Endothelial cell of umbilical vein (primary cell): ENCODE results near the gene PITPNM2. TPM values are rescaled to one million over a fixed set of nuclear protein-coding genes. Genes with fewer than 3 reads are reported as not detected.
A peak's percentile ranks its signal among the peaks of the same experiment; 100 is the strongest.

ENCODE experiments used
- BruUV-seq: library from RNA; stranded (reverse); fragments of 400-500 nt; replicated peaks from 2 replicates; lab custom pipeline; 2021; lab: Mats Ljungman, UMichigan
- CTCF ChIA-PET: fragments of 300-600, 350-600 bp; sonication (Branson Sonifier 250); formaldehyde crosslinking; loops from one replicate; lab custom pipeline; 2021; ENCODE audit warnings: antibody characterized with exemption, inconsistent platforms; lab: Charles Lee
- POLR2A ChIA-PET: fragments of 300-600, 350-600 bp; sonication (Branson Sonifier 250); formaldehyde crosslinking; loops from one replicate; lab custom pipeline; 2021; ENCODE audit warnings: antibody characterized with exemption, inconsistent platforms; lab: Charles Lee
- DNase-seq: peaks from one replicate; pipeline ENCODE4 v3.0.0-alpha.2; 2011; ENCODE audit warnings: low read depth, low spot score
- FAIRE-seq: peaks from 2 replicates; lab custom pipeline; 2011; peaks lifted over from hg19 to GRCh38; lab: Jason Lieb, UNC
- H2AFZ ChIP-seq: 2 replicates; pipeline ENCODE4 v1.6.0; 2012; ENCODE audit warnings: low read depth, low read length, control low read depth, inconsistent platforms
- H3K27ac ChIP-seq: 2 replicates; pipeline ENCODE4 v1.5.1; 2011; ENCODE audit warnings: low read depth, mild to moderate bottlenecking, control low read depth, low read length, moderate library complexity; ENCODE audit not compliant: insufficient read depth
- H3K27me3 ChIP-seq, 2 experiments: 2 replicates each; pipeline versions ENCODE4 v1.6.0 to v1.6.1; 2011; ENCODE audit warnings: low read length in 2 of 2, mixed read lengths in 1 of 2; ENCODE audit not compliant: control insufficient read depth in 2 of 2, insufficient read depth in 2 of 2
- H3K36me3 ChIP-seq, 2 experiments: 2 replicates in 1 of 2; 3 replicates in 1 of 2; pipeline ENCODE4 v1.5.1; 2011; ENCODE audit warnings: low read length in 2 of 2, mild to moderate bottlenecking in 1 of 2, moderate library complexity in 1 of 2; ENCODE audit not compliant: control insufficient read depth in 2 of 2, insufficient read depth in 2 of 2; ENCODE audit errors: extremely low read depth in 1 of 2
- H3K4me1 ChIP-seq: 3 replicates; pipeline ENCODE4 v1.5.1; 2011; ENCODE audit warnings: mild to moderate bottlenecking, low read length; ENCODE audit not compliant: control insufficient read depth, insufficient read depth; ENCODE audit errors: extremely low read depth
- H3K4me2 ChIP-seq: 2 replicates; pipeline ENCODE4 v1.6.1; 2011; ENCODE audit warnings: low read length, control low read depth, mixed read lengths; ENCODE audit not compliant: insufficient read depth
- H3K4me3 ChIP-seq, 3 experiments: fragments of 200-600 bp in 1 of 3; sonication (generic), shearing (Covaris generic) in 1 of 3; replicated peaks in 1 of 3; 2 replicates each; pipeline ENCODE4 v1.5.1; 2011 to 2016; ENCODE audit warnings: control low read depth in 3 of 3, low read length in 3 of 3, mild to moderate bottlenecking in 2 of 3, inconsistent platforms in 1 of 3, low read depth in 1 of 3, moderate library complexity in 1 of 3; ENCODE audit not compliant: insufficient read depth in 1 of 3
- H3K79me2 ChIP-seq: 2 replicates; pipeline ENCODE4 v1.6.0; 2012; ENCODE audit warnings: low read length, inconsistent platforms; ENCODE audit not compliant: control insufficient read depth, insufficient read depth
- H3K9ac ChIP-seq: replicated peaks from 2 replicates; pipeline ENCODE3; 2011; ENCODE audit warnings: low read length, control low read depth; ENCODE audit not compliant: insufficient read depth; ENCODE audit errors: extremely low read depth
- H3K9me1 ChIP-seq: replicated peaks from 3 replicates; pipeline ENCODE4 v1.6.0; 2011; ENCODE audit warnings: mild to moderate bottlenecking, low read length; ENCODE audit not compliant: control insufficient read depth, insufficient read depth; ENCODE audit errors: extremely low read depth
- H3K9me3 ChIP-seq: replicated peaks from 2 replicates; pipeline ENCODE4 v1.5.1; 2012; ENCODE audit warnings: low read length, inconsistent platforms; ENCODE audit not compliant: control insufficient read depth, insufficient read depth
- H4K20me1 ChIP-seq: replicated peaks from 2 replicates; pipeline ENCODE3; 2011; ENCODE audit warnings: mild to moderate bottlenecking, low read length; ENCODE audit not compliant: control insufficient read depth, insufficient read depth; ENCODE audit errors: extremely low read depth
- EZH2 ChIP-seq: IDR thresholded peaks from 2 replicates; pipeline ENCODE4 v1.6.1; 2012; ENCODE audit warnings: borderline replicate concordance, low read depth, mild to moderate bottlenecking, moderate library complexity, low read length, inconsistent platforms; ENCODE audit not compliant: severe bottlenecking
- FOS ChIP-seq: IDR thresholded peaks from 2 replicates; pipeline ENCODE4 v1.6.1; 2011; ENCODE audit warnings: mild to moderate bottlenecking, low read length, moderate library complexity, borderline replicate concordance; ENCODE audit not compliant: insufficient read depth
- GATA2 ChIP-seq: IDR thresholded peaks from 2 replicates; pipeline ENCODE4 v1.7.0; 2011; ENCODE audit warnings: low read depth, mild to moderate bottlenecking, moderate library complexity, mixed read lengths, low read length; ENCODE audit not compliant: insufficient read length, insufficient read depth
- JUN ChIP-seq: IDR thresholded peaks from 2 replicates; pipeline ENCODE4 v1.6.1; 2011; ENCODE audit warnings: borderline replicate concordance, low read depth; ENCODE audit not compliant: insufficient read length, insufficient read depth
- MYC ChIP-seq: IDR thresholded peaks from one replicate; pipeline ENCODE4 v1.6.1; 2011; ENCODE audit warnings: mild to moderate bottlenecking, low read depth, low read length
- POLR2A ChIP-seq: IDR thresholded peaks from 2 replicates; pipeline ENCODE4 v1.6.1; 2012; ENCODE audit warnings: low read depth, mild to moderate bottlenecking, control low read depth, low read length
- POLR2AphosphoS5 ChIP-seq: IDR thresholded peaks from 2 replicates; pipeline ENCODE4 v1.6.1; 2012; ENCODE audit warnings: low read depth, mild to moderate bottlenecking, control low read depth, low read length, moderate library complexity; ENCODE audit not compliant: insufficient read depth
- dilution Hi-C: fragments of 300-500 bp; cut with MboI; formaldehyde crosslinking; loops from one replicate; pipeline ENCODE4 v1.15.0; 2019; ENCODE audit warnings: low sequenced_read_pairs; ENCODE audit not compliant: extremely low pct_ligation_motif_present
- intact Hi-C: fragments of 100-400 bp; cut with micrococcal nuclease; formaldehyde crosslinking; loops from one replicate; pipeline ENCODE4 v1.10.0; 2022
- polyA plus RNA-seq, 4 experiments: library from polyadenylated mRNA; depleted of rRNA in 3 of 4; stranded (reverse) in 3 of 4; unstranded in 1 of 4; fragments of >200 nt; gene quantifications; 2 replicates each; pipeline versions ENCODE4 v1.2.1 to v1.2.3, GENCODE V29; 2011 to 2012; ENCODE audit warnings: missing spikeins in 1 of 4
- total RNA-seq: library from RNA; stranded (reverse); gene quantifications from 2 replicates; pipeline ENCODE4 v1.2.3, GENCODE V29; 2021
- TF ChIP-seq, protein P1 (sequence below): IDR thresholded peaks from 2 replicates; pipeline ENCODE4 v1.6.1; 2011; ENCODE audit not compliant: insufficient read depth, insufficient read length
- TF ChIP-seq, protein P2 (sequence below), 2 donors: IDR thresholded peaks; 1 replicate in 1 of 2; 2 replicates in 1 of 2; pipeline ENCODE4 v1.5.1; 2011; ENCODE audit warnings: low read length in 2 of 2, mild to moderate bottlenecking in 2 of 2, moderate library complexity in 2 of 2, control low read depth in 1 of 2, inconsistent platforms in 1 of 2, low read depth in 1 of 2; ENCODE audit not compliant: insufficient read depth in 1 of 2; ENCODE audit errors: extremely low read depth in 1 of 2

Gene PITPNM2
- total and polyA plus RNA-seq, 2 donors (not counting 3 experiments of a cell fraction or from before 2014, with no cell fraction given): 4.2 to 15.9 TPM

DNA sequence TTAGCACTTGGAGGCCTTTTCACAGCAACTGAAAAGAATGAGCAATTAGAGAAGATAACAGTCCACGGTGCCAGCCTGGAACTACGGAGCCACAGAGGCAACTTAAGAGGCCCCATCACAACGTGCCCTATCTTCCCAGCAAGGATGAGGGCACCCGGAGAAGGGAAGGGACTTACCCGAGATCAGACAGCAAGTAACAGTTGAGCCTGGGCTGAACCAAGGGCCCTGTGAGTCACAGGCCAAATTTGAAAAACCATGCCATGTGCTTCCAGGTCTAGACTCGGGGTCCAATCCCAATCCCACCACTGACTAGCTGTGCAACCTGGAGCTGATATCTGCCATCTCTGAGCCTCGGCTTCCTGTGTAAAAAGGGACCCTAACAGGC lies 42.2 kb downstream of the PITPNM2 start:
- Histone ChIP-seq H3K79me2 (no peaks in the 10 kb centered on the region), H3K4me1 (peaks cover 29% of the 10 kb centered on the region), H3K4me2 (no peak overlapping the region), H3K9ac (no peak overlapping the region), H3K36me3 (no peaks in the 10 kb centered on the region), H3K4me3 (no peak overlapping the region), H3K27ac (no peak overlapping the region), H3K9me3 (no peaks in the 10 kb centered on the region), H3K9me1 (no peaks in the 10 kb centered on the region), H2AFZ (no peak overlapping the region), H4K20me1 (no peaks in the 10 kb centered on the region), H3K27me3 (no peaks in the 10 kb centered on the region)
- CTCF ChIA-PET: interaction anchor here (0.7 to 1.7 kb wide), 2 partner anchors 10 to 65 kb away, joined by 3 to 4 read pairs; no protein-coding TSS in a partner anchor
- dilution Hi-C loops: no loop called here
- no TSS peak for BruUV-seq
- DNase-seq (no peak), FAIRE-seq (peak; percentile 38)
- TF ChIP-seq GATA2: no peak
- no peak for TF ChIP-seq FOS
- no peak for TF ChIP-seq POLR2A
- no peak for TF ChIP-seq JUN
- TF ChIP-seq MYC: no peak
- TF ChIP-seq, protein P1, sequence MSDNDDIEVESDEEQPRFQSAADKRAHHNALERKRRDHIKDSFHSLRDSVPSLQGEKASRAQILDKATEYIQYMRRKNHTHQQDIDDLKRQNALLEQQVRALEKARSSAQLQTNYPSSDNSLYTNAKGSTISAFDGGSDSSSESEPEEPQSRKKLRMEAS: no peak
- no peak for TF ChIP-seq POLR2AphosphoS5
- TF ChIP-seq EZH2: no peak
- TF ChIP-seq, protein P2, sequence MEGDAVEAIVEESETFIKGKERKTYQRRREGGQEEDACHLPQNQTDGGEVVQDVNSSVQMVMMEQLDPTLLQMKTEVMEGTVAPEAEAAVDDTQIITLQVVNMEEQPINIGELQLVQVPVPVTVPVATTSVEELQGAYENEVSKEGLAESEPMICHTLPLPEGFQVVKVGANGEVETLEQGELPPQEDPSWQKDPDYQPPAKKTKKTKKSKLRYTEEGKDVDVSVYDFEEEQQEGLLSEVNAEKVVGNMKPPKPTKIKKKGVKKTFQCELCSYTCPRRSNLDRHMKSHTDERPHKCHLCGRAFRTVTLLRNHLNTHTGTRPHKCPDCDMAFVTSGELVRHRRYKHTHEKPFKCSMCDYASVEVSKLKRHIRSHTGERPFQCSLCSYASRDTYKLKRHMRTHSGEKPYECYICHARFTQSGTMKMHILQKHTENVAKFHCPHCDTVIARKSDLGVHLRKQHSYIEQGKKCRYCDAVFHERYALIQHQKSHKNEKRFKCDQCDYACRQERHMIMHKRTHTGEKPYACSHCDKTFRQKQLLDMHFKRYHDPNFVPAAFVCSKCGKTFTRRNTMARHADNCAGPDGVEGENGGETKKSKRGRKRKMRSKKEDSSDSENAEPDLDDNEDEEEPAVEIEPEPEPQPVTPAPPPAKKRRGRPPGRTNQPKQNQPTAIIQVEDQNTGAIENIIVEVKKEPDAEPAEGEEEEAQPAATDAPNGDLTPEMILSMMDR (IDR thresholded peaks at IDR 0.05; ENCODE audit: extremely low read depth in 1 of 2, insufficient read depth in 1 of 2, low read depth in 1 of 2, low read length in 2 of 2): no peak
- intact Hi-C loops: no loop called here
- POLR2A ChIA-PET: no interaction called here
